HG03064 (cell line): Measurements from ENCODE around the gene CREB3L1.
A peak's percentile ranks its signal among the peaks of the same experiment; 100 is the strongest.

ENCODE experiments used
- ATAC-seq: cut with Tn5 transposase; IDR thresholded peaks from one replicate; pipeline ENCODE4 v1.9.1; 2021; ENCODE audit warnings: low read depth; ENCODE audit not compliant: unreplicated experiment

The CREB3L1 gene

DNA sequence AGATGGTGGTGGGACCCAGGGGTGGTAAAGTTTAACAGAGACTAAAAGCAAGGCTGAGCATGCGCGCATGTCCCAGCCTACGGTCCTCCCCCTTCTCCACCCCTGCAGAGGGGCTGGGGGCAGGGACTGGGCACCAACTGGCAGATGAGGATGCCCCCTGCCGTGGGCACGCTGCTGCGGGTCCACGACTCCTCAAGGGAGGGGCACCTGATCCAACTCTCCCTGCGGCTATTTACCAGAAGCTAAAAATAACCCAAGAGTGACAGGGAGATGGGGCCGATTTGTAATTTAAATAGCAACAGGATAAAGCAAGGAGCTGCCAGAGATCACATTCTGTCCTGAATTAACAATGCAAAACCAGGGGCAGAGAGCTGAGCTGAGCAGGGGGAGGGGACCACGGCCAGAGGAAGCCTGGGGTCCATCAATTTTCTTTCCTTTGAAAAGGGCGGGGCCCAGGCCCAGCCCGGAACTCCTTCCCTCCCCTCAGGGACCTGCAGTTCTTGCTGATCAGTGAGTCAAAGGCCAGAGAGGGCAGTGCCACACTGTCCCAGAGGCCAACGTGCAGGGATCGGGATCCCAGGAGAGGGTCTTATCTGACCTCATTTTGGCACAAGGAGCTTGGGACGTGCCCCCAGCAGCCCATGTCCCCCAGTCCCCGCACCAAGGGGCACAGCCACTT lies 61.7 kb downstream of the CREB3L1 start:
- ATAC-seq = no peak

DNA sequence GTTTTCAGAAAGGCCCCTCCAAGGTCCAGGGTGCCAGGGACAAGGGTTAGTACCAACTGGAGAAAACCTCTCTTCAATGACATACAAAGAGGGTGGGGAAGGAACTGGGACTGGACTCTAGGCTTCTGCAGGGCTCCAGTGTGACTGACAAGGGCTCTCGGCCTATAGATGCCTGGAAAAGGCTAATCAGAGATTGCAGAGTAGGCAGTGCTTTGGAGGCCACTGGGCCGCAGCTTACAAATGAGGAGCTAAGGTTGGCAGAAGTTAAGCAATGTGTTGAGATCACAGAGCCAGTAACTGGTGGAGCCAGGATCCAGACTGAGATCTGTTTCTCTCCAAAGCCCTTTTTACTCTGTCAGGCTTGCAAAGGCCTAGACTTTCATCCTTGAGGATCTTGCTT lies 62.4 kb downstream of the CREB3L1 start:
- no peak for ATAC-seq

DNA sequence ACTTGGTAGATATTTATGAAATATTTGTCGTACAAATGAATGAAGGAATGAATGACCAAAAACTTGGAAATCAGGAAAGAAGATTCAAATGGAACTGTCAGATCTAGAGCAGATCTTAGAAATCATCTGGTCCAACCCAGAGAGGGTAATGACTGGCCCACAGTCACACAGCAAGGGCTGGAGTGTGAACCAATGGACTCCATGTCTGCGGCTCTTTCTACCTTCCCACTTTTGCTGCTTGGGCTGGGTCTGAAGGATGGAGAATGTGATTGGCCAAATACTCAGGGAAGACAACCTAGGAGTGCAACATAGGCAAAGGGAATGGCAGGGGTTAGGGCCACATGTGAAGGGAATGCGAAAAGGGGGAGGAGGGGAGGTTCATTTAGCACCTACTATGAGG lies 64.0 kb downstream of the CREB3L1 start:
- ATAC-seq = no peak

DNA sequence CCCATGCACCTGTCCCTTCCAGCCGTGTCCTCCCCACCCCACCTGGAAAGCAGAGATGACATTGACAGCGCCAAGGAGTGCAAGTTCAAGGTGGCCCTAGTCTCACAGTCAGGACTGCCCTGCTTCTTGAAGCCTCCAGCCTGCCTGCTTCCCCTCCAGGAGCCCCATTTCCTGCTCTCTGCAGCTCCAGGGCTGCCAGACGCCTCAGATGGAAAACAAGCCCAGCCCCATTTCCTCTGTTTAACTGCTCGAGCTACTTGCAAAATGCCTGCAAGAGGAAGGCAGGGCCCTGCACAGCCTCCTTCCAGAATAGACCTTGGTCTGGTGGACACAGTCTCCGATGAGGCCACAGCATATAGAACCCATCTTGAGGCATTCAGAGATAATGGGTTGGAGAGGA lies 64.8 kb downstream of the CREB3L1 start:
- no peak for ATAC-seq

DNA sequence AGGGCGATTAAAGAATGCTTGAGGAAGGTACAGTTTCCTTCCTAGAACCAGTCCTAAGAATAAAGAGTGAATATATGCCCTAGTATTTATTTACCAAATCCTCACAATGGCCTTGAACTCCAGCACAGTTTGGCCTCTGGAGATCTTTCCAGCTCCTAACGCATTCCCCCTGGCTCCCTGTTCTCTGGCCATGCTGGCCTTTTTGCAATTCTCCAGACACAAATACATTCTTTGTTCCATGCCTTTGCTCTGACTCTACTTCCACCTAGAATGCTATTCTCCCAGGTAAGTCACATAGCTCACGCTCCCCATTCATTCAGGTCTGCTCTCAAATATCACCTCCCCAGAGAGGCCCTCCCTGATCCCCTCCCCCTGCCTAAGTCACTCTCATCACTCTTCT lies 66.1 kb downstream of the CREB3L1 start:
- ATAC-seq = no peak

DNA sequence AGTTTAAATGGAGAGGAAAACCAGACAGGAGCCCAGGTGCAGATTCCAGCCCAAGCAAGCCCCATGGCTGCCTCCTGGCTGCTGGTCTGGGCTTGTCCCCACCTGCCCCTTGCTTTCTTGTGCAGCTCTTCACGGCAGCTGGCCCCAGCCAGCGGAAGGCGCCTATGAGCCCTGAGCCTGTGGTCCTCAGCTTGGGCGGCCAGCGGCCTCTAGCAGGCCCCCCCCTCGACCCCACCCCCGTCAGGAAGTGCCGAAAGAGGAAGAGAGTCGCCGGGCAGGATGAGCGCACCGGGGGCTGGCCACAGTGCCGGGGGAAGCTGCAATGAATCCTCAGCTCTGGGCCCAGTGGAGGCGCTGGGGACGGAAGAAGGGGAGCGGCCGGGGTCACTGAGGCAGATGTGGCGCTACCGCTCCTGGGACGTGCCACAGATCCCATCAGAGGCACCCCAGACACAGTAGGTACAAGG lies 67.7 kb downstream of the CREB3L1 start:
- ATAC-seq = no peak

DNA sequence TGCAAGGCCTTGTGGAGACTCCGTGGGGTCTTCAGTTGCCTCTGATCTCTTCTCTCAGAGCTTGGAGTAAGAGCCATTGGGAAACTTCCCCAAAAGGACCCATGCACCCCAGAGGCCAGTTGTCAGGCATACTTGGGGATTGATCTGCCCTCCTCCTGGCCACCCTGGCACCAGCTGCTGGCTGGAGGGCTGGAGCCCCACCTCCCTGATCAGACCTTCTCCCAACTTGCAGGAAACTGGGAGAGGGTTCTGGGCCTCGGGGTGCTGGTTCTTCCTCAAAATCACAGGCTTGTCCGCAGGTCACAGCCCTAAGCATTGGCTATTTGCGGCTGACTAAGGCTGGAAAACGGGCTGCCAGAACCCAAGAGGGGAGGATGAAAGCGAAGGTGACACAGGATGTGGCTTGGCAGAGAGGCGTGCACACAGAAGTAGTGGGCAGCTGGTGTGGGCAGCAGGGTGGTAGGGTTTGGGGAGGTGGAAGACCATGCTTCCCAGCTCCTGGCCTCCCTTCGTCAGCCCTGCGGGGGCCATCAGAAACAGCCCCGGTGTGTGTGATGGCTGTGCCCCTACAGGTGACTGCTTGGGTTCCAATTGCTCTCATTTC lies 68.5 kb downstream of the CREB3L1 start:
- ATAC-seq = no peak

DNA sequence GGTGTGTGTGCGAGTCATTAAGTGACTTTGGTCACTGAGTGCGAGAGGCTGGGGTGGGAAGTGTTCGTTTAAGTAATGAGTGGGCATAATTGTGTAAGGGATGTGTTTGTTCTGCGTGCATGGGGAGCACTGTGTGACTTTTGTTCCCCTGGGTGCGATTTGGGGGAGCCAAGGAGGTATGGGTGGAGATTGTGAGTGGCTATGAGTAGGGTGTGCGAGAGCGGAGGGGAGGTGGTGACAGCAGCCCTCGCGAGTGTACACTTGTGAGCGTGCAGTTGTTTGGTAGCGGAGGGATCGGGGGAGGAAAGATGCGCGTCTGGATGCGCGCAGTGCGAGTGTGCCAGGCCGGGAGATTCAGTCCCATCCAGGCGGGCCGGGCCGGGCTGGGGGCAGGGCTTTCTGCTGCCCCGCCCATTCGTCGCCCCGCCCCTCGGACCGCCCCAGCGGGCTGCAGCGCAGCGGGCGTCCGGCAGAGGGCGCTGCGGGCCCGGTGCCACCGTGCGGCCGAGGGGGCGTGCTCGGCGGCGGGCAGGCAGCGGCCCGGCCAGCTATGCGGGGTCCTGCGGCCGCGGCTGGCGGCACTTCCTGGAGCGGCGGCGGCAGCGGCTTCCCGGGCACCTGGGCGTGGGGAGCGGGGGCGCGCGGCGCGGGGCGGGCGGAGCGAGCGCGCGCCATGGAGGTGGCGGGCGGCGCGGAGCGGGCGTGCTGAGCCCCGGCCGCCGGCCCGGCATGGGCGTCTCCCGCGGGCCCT lies 69.6 kb downstream of the CREB3L1 start, which contains the start of gene DGKZ:
Gene DGKZ, plus strand, starts transcription at position 578 of the 751 bp plus-strand sequence. CDS start 197 bp downstream, outside the sequence.
- ATAC-seq = peak; percentile 50

DNA sequence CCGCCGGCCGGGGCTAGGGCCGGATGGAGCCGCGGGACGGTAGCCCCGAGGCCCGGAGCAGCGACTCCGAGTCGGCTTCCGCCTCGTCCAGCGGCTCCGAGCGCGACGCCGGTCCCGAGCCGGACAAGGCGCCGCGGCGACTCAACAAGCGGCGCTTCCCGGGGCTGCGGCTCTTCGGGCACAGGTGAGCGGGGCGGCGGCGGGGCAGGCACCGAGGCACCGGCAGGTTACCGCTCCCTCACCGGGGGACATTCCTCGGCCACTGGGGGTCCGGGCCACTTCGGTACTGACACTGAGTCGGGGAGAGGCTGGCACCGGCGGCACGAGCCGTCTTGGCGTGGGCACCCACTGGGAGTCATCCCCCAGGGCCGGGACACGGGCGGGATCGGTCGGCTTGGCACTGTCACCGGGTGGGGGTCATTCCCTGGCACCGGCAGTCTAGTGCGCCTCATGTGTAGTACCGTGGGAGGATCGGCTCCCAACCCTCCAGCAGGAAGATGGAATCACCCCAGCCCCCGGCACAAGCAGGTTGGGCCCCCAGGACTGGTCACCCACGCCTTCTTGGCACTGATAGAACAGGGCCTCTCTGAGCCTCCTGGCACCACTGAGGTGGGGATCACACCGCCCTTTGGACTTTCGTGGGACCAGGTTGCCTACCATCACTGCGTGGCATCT lies 70.3 kb downstream of the CREB3L1 start:
- no peak for ATAC-seq

DNA sequence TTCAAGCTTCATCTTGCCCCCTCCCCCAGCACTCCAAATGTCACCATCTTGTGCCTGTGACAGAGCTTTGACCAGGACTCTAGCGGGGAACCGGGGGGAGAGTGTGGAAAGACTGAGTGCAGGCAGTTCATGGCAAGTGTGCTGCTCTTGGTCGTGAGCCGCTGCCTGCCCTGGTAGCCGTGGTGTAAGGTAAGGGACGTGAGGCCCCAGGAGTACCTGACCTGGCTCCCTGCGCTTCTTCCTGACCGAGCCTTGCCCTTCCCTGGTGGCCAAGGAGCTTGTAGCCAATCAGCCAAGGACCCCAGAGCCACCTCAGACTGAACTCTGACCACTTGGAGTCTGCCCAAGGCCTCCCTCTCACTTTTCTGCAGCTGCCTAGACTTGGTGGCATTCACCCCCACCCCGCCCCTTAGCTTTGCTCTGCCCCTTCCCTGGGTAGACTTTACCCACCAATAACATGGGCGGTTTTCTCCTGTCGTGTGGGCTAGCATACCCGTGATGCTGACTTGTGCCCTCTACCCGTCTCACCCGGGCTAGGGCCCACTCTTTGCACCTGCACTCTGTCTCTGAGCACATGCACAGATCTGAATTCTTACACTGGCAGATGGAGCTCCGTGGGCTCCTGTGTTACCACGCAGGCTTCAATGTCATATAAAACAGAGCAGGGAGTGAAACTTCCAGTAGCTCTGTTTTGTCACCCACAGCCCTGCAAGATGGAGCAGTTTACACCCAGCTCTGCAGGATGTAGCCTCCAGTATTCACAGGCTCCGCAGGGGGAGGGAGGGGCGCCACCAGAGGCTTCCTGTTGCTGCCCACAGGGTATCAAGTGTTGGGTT lies 71.3 kb downstream of the CREB3L1 start:
- ATAC-seq = peak; percentile 31

DNA sequence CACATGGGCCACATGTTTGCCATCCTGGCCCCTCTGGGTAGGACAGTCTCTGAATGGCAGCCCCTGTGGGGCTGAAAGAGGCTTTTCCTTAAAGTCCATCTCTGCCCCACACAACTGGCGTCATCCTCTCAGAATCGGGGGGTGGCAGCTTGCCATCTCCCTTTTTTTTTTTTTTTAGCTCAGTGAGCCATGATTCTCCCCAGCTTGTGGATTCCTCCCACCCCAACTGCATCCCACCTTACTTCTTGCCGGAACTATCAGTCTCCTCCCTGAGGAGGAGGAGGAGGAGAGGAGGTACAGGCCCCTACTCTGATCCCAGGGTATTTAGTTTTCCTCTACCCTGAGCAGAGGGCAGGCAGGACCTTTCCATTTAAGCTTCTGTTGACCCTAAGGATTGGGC lies 73.2 kb downstream of the CREB3L1 start:
- ATAC-seq = no peak

DNA sequence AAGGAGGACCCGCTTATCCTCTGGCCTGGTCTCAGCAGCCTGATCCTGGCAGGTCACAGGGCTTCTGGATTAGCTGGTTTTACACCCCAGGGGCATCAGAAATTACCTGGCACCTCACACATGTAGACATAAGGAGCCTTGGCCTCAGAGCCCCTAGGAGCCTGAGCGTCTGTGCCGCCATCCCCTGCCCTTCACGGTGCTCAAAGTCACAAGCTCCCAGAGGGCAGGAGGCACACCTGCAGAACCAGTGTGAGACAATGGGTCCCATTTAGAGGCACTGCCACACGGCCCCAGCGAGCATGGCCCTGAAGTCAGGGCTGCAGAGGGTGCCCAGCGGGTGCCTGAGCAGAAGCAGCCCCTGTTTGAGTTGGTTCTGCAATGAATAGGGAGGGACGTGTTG lies 73.7 kb downstream of the CREB3L1 start:
- ATAC-seq = no peak

DNA sequence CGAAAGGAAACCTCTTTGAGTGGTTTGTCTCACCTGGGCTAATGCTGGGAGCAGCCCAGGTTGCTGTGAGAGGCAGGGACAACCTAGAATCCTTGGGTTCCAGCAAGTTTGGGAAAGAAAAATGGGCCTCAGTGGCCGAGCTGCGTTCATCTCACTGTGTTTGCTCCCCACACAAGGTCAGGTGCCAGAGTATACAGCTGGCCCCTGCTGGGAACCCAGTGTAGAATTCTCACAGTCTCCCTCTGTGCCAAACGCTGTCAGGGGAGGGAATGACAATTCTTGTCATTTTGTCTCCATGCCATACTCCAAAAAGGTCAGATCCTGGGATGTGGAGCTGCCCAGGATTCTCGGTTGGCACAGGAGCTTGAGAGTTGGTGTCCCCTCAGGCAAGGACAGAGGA lies 74.1 kb downstream of the CREB3L1 start:
- no peak for ATAC-seq

DNA sequence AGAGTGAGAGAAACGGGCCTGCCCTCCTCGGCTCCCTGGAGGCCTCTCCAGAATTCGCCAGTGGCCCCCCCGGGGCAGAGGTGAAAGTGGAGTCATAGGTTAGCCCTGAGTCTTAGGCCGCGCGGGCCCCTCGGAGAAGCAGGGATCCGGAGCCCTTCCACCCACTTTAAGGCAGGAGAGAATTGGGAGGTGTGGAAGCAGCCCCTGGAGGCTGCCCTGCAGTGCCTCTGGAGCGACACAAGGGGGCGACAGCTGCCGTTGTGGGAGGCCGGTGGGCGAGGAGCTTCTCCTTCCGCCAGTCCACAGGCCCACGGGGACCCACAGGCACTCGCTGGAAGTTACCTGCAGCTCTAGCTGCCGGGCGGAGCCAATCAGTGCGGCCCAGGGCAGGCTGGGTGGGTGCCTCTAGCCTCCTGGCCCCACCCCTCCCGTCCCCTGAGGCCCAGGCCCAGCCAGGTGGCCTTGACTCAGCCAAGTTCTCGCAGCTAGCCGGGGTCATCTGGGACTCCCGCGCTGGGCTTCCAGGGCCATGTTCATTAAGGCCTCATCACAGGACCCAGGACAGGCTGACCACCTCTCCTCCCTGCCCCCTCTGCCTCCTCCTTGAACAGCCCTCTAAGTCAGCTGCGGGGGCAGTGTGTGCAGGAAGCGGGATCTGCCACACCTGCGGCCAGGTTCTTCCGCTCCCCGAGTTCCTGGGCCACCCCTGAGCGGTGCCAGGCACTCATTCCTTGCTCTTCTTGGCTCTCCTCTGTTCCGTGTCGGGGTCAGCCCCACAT lies 74.8 kb downstream of the CREB3L1 start:
- no peak for ATAC-seq

DNA sequence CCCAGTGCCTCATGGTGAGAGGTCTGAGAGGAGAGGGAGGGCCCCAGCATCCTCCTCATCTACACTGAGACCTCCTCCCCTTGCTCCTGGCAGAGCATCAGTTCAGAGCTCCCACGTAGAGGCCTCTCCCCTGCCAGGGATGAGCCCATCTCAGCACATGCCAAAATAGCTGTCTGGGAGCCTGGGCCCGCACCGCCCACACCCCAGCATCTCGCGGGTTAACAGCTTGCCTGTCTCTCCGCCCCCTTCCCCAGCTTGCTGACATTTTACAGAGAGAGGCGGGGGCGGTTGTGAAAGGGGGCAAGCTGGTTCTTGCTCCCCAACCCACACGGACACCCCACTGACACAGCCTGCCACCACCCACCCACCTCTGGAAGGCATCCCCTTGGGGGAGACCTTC lies 76.2 kb downstream of the CREB3L1 start:
- ATAC-seq = no peak

DNA sequence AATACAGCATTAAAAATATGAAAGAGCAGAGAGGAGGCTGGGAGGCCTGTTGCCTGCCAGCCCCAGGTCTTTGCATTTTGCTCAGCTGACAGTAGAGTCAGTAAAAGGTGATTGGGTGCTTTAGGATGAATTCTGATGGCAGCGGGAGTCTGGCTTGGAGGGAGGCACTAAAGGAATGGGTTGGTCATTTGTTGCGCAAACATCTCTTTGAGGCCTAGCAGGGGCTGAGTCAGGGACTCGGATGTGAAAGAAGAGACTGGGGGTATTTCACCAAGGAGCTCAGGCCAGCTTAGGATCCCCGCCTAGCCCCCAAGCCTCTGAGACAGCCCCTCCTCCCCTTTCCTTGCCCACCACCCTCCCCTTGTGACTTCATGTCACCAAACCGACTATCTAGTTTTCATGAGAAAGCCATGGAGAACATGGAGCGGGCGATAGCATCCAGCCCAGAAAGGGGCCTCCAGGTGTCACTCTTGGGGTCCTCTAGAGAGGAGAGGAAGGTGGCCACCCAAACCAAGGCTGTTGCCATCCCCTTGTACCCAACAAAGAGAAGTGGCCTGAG lies 79.5 kb downstream of the CREB3L1 start:
- no peak for ATAC-seq

DNA sequence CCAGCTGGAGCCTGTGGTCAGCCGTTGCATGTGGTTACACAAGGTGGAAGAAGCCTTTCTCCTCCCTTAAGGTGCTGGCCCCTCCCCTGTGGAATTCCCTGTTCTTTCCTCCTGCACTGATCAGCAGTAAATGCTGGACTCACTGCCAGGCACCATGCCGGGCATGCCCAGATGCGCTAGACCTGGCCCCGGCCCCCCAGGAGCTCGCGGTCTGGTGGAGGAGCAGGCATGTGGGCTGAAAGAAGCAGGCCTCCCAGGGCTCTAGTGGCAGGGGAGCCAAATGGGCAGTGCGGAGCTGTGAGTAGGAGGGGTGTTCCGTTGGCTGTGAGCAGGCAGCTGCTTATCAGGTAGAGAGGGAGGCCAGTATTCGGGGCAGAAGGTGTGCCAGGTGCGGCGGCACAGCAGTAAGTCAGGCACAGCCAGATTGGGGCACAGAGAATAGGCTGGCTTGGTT lies 80.0 kb downstream of the CREB3L1 start:
- no peak for ATAC-seq

DNA sequence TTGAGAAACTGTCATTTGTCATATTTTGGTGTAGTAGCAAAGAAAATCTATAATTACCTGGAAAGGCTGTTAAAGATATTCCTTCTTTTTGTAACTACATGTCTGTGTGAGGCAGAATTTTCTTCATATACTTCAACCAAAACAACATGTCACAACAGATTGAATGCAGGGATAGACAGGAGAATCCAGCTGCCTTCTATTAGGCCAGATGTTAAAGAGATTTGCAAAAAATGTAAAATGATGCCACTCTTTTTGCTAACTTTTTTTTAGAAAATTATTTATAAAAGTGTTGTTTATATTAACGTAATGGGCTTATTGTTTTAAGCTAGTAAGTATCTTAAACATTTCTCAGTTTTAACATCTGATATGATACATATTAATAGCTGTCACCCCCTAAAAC lies 82.5 kb downstream of the CREB3L1 start:
- ATAC-seq = no peak

DNA sequence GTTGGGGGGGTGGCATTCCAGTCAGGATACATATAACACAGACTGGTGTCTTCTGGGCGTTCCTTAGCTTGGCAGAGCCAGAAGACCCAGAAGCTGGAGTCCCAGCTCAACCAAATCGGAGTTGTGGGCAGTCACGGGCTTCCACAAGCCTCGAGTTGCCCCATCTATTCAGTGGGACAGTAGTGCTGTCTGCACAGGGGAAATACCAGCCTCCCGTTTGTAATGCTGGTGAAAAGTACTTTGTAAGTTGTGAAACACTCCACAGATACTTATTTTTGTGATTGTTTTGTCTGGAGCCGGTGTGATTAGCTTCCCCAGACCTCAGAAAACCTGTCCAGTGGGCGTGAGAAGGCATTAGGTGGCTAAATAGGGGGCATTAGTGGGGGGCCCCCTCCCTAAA lies 83.4 kb downstream of the CREB3L1 start:
- ATAC-seq = no peak
